ENCODE results near the gene ATP2A2. TPM values are rescaled to one million over a fixed set of nuclear protein-coding genes. Genes with fewer than 3 reads are reported as not detected.

The ATP2A2 gene
- total RNA-seq, 4 donors from 2014 or later: 118 to 233 (median 163) TPM

DNA sequence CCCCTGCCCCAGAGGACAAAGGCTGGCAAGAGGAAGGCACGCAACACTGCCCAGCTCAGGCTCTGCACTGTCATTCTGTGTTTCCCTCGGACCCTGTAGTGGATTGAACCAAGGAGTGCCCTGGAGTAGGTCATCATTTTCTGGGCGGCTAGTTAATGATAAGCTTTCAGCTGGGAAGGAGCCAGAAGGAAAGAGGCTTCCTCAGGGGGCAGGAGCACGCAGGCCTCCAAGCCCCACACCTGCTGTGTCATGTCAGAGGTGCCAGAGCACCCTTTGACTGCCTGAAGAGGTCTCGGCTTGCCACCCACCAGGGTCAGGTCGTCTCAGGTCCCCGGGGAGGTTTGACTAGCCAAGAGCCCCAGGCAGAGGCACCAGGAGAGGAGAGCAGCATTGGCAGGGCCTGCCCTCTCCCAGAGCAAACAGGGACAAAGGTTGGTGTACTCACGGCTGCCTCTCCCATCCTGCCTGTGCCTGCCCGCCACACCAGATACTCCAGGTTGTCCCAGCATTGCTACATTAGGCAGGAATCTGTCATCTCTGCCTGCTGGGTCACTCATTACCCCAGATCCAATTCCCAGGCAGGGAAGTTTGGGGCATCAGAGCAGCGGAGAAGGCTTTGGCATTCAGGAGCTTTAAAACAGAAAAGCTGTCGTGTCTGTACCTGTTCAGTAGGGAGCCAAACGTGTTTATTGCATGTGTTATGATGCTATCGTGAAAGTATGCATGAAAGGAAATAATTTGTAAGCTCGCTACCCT is 33.5 kb upstream of the ATP2A2 start:
- Histone ChIP-seq H3K4me3 (no peak overlapping the region), H3K27ac (peak overlapping the region; percentile 45 to 88 (median 84)), H3K4me1 (peaks cover 0 to 47% (median 24%) of the 10 kb centered on the region in 3 donors), H3K27me3 (no peaks in the 10 kb centered on the region), H3K36me3 (peaks cover 0 to 20% of the 10 kb centered on the region in 2 donors), H3K9me3 (no peaks in the 10 kb centered on the region)
- ATAC-seq: no peak
- 58% methylated on average over 7 of the region's 14 CpGs; no CpG with 5 or more reads in 1 of the 2 donors for WGBS, 2 donors (ENCODE audit: low coverage in 1 of 2)
- TF ChIP-seq EP300 (IDR thresholded peaks at IDR 0.05) (no peak), POLR2AphosphoS5 (IDR thresholded peaks at IDR 0.05) (no peak), POLR2A (IDR thresholded peaks at IDR 0.05) (no peak)
- TF ChIP-seq, protein P1, sequence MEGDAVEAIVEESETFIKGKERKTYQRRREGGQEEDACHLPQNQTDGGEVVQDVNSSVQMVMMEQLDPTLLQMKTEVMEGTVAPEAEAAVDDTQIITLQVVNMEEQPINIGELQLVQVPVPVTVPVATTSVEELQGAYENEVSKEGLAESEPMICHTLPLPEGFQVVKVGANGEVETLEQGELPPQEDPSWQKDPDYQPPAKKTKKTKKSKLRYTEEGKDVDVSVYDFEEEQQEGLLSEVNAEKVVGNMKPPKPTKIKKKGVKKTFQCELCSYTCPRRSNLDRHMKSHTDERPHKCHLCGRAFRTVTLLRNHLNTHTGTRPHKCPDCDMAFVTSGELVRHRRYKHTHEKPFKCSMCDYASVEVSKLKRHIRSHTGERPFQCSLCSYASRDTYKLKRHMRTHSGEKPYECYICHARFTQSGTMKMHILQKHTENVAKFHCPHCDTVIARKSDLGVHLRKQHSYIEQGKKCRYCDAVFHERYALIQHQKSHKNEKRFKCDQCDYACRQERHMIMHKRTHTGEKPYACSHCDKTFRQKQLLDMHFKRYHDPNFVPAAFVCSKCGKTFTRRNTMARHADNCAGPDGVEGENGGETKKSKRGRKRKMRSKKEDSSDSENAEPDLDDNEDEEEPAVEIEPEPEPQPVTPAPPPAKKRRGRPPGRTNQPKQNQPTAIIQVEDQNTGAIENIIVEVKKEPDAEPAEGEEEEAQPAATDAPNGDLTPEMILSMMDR (IDR thresholded peaks at IDR 0.05): no peak

DNA sequence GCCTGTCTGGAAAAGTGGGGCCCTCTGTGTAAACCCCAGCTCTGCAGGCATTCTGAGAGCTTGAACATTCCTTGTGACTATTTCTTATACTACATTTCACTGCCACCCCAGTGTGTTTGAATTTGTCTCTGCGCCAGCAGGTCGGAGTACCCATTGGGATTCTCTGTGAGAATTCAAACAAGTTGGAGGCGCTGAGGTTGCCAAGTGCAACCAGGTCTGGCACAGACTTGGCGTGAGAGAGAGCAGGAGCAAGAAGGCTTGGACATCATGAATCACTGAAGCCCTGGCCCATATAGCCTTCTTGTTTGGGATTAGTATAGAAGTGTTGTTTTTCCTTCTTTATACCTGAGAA is 33.0 kb upstream of the ATP2A2 start:
- Histone ChIP-seq H3K27ac (peak overlapping the region; percentile 45 to 88 (median 84)), H3K27me3 (no peaks in the 10 kb centered on the region), H3K36me3 (peaks cover 0 to 15% of the 10 kb centered on the region in 2 donors), H3K9me3 (no peaks in the 10 kb centered on the region), H3K4me3 (no peak overlapping the region), H3K4me1 (peaks cover 0 to 52% (median 24%) of the 10 kb centered on the region in 3 donors)
- ATAC-seq: no peak
- no peak for TF ChIP-seq EP300 (IDR thresholded peaks at IDR 0.05)
- no peak for TF ChIP-seq POLR2A (IDR thresholded peaks at IDR 0.05)
- TF ChIP-seq POLR2AphosphoS5 (IDR thresholded peaks at IDR 0.05): no peak
- TF ChIP-seq, protein P1 (IDR thresholded peaks at IDR 0.05): no peak
- WGBS, 2 donors (ENCODE audit: low coverage in 1 of 2): 33 to 87% methylated on average over 2 to 3 of the region's 4 CpGs

DNA sequence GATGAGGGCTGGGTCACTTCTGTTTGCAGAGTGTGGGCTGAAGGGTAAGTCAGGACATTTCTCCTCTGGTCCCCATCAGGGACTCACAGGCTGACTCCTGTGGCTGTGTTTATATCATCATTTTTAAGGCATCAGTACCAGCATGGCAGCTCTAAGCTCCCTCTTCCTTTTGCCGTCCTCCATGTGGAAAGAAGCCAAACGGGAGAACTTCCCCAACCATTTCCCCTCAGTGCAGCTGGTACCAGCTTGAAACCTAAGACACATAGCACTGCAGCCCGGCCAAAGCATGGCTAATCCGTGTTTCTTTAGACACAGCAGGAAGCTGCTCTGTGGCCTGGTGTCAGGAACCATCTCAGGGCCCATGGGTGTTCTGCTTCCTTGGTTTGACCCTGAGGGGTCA is 31.9 kb upstream of the ATP2A2 start:
- ATAC-seq: peak; percentile 34
- Histone ChIP-seq H3K27me3 (no peaks in the 10 kb centered on the region), H3K9me3 (no peaks in the 10 kb centered on the region), H3K4me1 (peaks cover 0 to 55% (median 24%) of the 10 kb centered on the region in 3 donors), H3K36me3 (peaks cover 0 to 5% of the 10 kb centered on the region in 2 donors), H3K4me3 (no peak overlapping the region), H3K27ac (peak overlapping the region in 3 of 4 donors; percentile 84 to 88 (median 85))
- peak; percentile 49 for TF ChIP-seq POLR2AphosphoS5 (IDR thresholded peaks at IDR 0.05)
- no peak for TF ChIP-seq POLR2A (IDR thresholded peaks at IDR 0.05)
- TF ChIP-seq EP300 (IDR thresholded peaks at IDR 0.05): no peak
- TF ChIP-seq, protein P1 (IDR thresholded peaks at IDR 0.05): no peak
- 6% methylated on average over 3 of the region's 4 CpGs; no CpG with 5 or more reads in 1 of the 2 donors for WGBS, 2 donors (ENCODE audit: low coverage in 1 of 2)

- no peak overlapping the region for H3K4me3 ChIP-seq
- TF ChIP-seq, protein P1 (IDR thresholded peaks at IDR 0.05): no peak
- no peak for TF ChIP-seq POLR2A (IDR thresholded peaks at IDR 0.05)
- TF ChIP-seq EP300 (IDR thresholded peaks at IDR 0.05): no peak
- TF ChIP-seq POLR2AphosphoS5 (IDR thresholded peaks at IDR 0.05): no peak
- peak overlapping the region in 3 of 4 donors; percentile 84 to 88 (median 85) for H3K27ac ChIP-seq
Observed at GRCh38 chr12:110249716-110250225, 31.3 kb upstream of the ATP2A2 start.

More at GRCh38 chr12:110249716-110250225, 31.3 kb upstream of the ATP2A2 start:
- WGBS, 2 donors (ENCODE audit: low coverage in 1 of 2): 69 to 80% methylated on average over 1 to 3 of the region's 7 CpGs
- no peaks in the 10 kb centered on the region for H3K27me3 ChIP-seq
- peaks cover 0 to 3% of the 10 kb centered on the region in 2 donors for H3K36me3 ChIP-seq
- no peaks in the 10 kb centered on the region for H3K9me3 ChIP-seq
- H3K4me1 ChIP-seq: peaks cover 0 to 55% (median 24%) of the 10 kb centered on the region in 3 donors
- ATAC-seq: no peak
